Gastroesophageal sphincter (tissue), 4 donors: ENCODE measurements around the gene MYOM1. TPM values are rescaled to one million over a fixed set of nuclear protein-coding genes. Genes with fewer than 3 reads are reported as not detected.
"Not testable (repeated sequence)": the region's sequence is repeated elsewhere in the genome, so short reads cannot be mapped to it uniquely, and the experiment has no call there.

Experiments used
- ATAC-seq: fragments of 150-250 bp; one replicate; pipeline ENCODE4 v1.9.1; 2016; ENCODE audit warnings: mild to moderate bottlenecking, moderate library complexity
- H3K27ac ChIP-seq, 4 donors: fragments of 200-600 bp; sonication (generic) in 3 of 4; 1 replicate in 3 of 4; 2 replicates in 1 of 4; pipeline ENCODE4 v1.5.1; 2016 to 2019
- H3K27me3 ChIP-seq: fragments of 200-600 bp; sonication (generic); one replicate; pipeline ENCODE4 v1.5.1; 2019
- H3K36me3 ChIP-seq, 2 donors: fragments of 200-600 bp; sonication (generic); one replicate each; pipeline ENCODE4 v1.5.1; 2019; ENCODE audit warnings: control low read depth in 1 of 2
- H3K4me1 ChIP-seq, 3 donors: fragments of 200-600 bp; sonication (generic); 1 replicate in 2 of 3; 2 replicates in 1 of 3; pipeline ENCODE4 v1.5.1; 2016 to 2019; ENCODE audit warnings: control low read depth in 2 of 3
- H3K4me3 ChIP-seq, 2 donors: fragments of 200-600 bp; sonication (generic); one replicate each; pipeline ENCODE4 v1.5.1; 2019; ENCODE audit warnings: mild to moderate bottlenecking in 1 of 2, moderate library complexity in 1 of 2
- H3K9me3 ChIP-seq, 3 donors: fragments of 200-600 bp; sonication (generic); one replicate each; pipeline ENCODE4 v1.5.1; 2017 to 2019; ENCODE audit warnings: control low read depth in 2 of 3
- EP300 ChIP-seq: sonication (generic); formaldehyde crosslinking; IDR thresholded peaks from one replicate; pipeline ENCODE4 v1.6.1; 2017; ENCODE audit warnings: antibody characterized with exemption, mild to moderate bottlenecking
- POLR2A ChIP-seq, 2 donors: fragments of 450-650 bp; IDR thresholded peaks; one replicate each; pipeline ENCODE4 v1.6.1; 2017; ENCODE audit warnings: antibody characterized with exemption in 2 of 2, mild to moderate bottlenecking in 2 of 2, moderate library complexity in 1 of 2
- POLR2AphosphoS5 ChIP-seq: sonication (generic); formaldehyde crosslinking; IDR thresholded peaks from one replicate; pipeline ENCODE4 v1.6.1; 2017; ENCODE audit warnings: antibody characterized with exemption
- WGBS, 2 donors: methylation state at CpG; one replicate each; pipeline ENCODE4 v1.1.5; 2018; ENCODE audit warnings: low coverage in 1 of 2; 5-methylcytosine and 5-hydroxymethylcytosine counted together
- total RNA-seq, 4 donors: library from RNA; depleted of rRNA; stranded (reverse); fragments of >200 nt; gene quantifications; one replicate each; pipeline ENCODE4 v1.1.0, GENCODE V29; 2016
- TF ChIP-seq, protein P1 (sequence below), 4 experiments: fragments of 200-600 bp in 2 of 4; fragments of 450-650 bp in 2 of 4; sonication (generic) in 1 of 4; IDR thresholded peaks; one replicate each; pipeline ENCODE4 v1.5.1; 2017 to 2019; ENCODE audit warnings: antibody characterized with exemption in 4 of 4, mild to moderate bottlenecking in 2 of 4, moderate library complexity in 2 of 4

MYOM1 gene
- total RNA-seq, 4 donors from 2014 or later = 14.8 to 37.6 (median 24.6) TPM

DNA sequence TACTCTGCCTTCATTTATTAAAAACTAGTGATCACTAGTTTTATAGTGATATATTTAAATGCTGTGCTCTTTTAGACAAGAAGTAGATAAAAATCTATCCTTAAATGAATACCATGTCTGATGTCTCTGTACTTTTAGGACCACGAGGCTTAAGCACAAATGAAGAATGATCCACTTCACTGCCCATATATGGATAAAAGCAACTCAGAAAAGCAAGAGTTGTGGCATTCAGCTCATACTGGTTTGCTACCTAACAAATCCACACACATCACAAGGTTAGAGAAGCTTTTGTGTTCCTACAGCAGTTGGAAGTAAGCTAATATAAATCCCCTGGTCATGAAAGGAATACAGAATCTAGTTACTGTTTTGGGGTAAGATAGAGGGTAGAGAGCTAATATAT lies 134.2 kb downstream of the MYOM1 start:
- ATAC-seq = no peak
- Histone ChIP-seq H3K4me3 (no peak overlapping the region), H3K27ac (no peak overlapping the region), H3K27me3 (no peaks in the 10 kb centered on the region), H3K4me1 (no peaks in the 10 kb centered on the region), H3K9me3 (no peaks in the 10 kb centered on the region), H3K36me3 (peaks cover 0 to 38% of the 10 kb centered on the region in 2 donors)
- TF ChIP-seq EP300 (no peak), POLR2AphosphoS5 (no peak), POLR2A (IDR thresholded peaks at IDR 0.05) (no peak)
- TF ChIP-seq, protein P1, sequence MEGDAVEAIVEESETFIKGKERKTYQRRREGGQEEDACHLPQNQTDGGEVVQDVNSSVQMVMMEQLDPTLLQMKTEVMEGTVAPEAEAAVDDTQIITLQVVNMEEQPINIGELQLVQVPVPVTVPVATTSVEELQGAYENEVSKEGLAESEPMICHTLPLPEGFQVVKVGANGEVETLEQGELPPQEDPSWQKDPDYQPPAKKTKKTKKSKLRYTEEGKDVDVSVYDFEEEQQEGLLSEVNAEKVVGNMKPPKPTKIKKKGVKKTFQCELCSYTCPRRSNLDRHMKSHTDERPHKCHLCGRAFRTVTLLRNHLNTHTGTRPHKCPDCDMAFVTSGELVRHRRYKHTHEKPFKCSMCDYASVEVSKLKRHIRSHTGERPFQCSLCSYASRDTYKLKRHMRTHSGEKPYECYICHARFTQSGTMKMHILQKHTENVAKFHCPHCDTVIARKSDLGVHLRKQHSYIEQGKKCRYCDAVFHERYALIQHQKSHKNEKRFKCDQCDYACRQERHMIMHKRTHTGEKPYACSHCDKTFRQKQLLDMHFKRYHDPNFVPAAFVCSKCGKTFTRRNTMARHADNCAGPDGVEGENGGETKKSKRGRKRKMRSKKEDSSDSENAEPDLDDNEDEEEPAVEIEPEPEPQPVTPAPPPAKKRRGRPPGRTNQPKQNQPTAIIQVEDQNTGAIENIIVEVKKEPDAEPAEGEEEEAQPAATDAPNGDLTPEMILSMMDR (IDR thresholded peaks at IDR 0.05) = no peak
- WGBS, 2 donors = 45 to 50% methylated on average over 1 of the region's 1 CpG

DNA sequence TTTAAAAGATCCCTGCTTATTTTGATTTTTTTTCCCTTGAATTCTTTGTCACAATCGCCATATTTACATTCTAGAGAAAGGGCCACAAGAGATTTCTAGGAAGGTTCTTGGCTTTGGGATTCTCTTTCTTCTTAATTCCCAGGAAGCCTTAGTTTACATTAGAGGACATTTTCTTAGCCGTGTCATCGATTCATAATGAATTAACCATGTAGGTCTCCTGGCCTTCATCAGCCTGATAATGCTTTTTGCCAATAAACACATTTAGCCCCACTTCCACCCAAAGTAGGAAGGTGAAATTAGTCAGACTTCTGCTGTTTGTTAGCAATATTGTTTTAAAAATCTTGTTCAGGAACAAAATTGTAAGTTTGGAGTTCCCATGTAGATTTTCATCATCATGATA lies 135.6 kb downstream of the MYOM1 start:
- Histone ChIP-seq H3K36me3 (peaks cover 0 to 41% of the 10 kb centered on the region in 2 donors), H3K27me3 (no peaks in the 10 kb centered on the region), H3K27ac (no peak overlapping the region), H3K4me3 (no peak overlapping the region), H3K4me1 (no peaks in the 10 kb centered on the region), H3K9me3 (no peaks in the 10 kb centered on the region)
- no peak for ATAC-seq
- TF ChIP-seq EP300 = no peak
- no peak for TF ChIP-seq POLR2A (IDR thresholded peaks at IDR 0.05)
- WGBS, 2 donors = 29 to 47% methylated on average over 3 of the region's 3 CpGs

DNA sequence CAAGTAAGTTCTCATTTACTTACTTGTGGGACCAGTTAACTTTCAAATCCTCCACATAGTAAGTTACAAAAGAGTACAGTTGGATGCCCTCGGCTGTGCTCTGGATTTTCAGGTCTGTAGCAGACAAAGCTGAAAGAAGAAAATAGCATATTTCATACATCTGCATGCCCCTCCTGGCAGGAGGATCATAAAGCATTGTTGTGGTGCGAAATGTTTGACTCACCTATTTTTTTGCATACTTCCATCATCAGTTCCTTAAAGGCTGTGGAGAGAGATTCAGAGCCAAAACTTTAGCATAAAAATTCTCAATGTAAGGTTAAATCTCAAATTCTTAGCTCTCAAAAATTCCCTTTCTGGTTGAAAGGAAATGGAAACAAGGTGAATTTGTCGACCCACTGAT lies 136.0 kb downstream of the MYOM1 start:
- H3K27me3 ChIP-seq = no peaks in the 10 kb centered on the region
- H3K9me3 ChIP-seq = no peaks in the 10 kb centered on the region
- H3K36me3 ChIP-seq = peaks cover 0 to 45% of the 10 kb centered on the region in 2 donors
- no peak for ATAC-seq
- no peak overlapping the region for H3K4me3 ChIP-seq
- TF ChIP-seq POLR2A (IDR thresholded peaks at IDR 0.05) = no peak
- H3K27ac ChIP-seq = no peak overlapping the region
- 43 to 56% methylated on average over 2 to 3 of the region's 3 CpGs for WGBS, 2 donors
- H3K4me1 ChIP-seq = no peaks in the 10 kb centered on the region

DNA sequence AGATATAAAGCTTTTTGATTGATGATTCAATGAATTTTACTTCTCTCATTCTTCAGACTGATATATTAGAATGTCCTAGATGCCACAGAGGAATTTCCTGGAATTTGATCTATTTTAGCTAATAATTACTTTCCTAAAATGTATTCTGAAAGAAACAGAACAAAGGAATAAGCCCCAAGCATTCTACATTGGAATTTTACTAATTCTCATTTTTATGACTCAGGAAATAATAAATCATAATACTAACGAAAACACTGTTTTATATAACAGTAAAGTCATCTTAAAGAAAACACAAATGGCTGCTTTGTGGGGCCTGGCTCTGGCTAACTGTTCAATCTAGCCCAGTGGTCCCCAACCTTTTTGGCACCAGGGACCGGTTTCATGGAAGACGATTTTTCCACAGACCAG lies 138.2 kb downstream of the MYOM1 start:
- no peak for TF ChIP-seq POLR2A (IDR thresholded peaks at IDR 0.05)
- TF ChIP-seq, protein P1 (IDR thresholded peaks at IDR 0.05) = no peak
- TF ChIP-seq POLR2AphosphoS5 = no peak
- no peak for TF ChIP-seq EP300
- Histone ChIP-seq H3K9me3 (no peaks in the 10 kb centered on the region), H3K36me3 (peaks cover 0 to 55% of the 10 kb centered on the region in 2 donors), H3K27ac (no peak overlapping the region), H3K4me1 (no peaks in the 10 kb centered on the region), H3K27me3 (no peaks in the 10 kb centered on the region), H3K4me3 (no peak overlapping the region)
- ATAC-seq = no peak
- WGBS, 2 donors = 18 to 43% methylated on average over 2 to 3 of the region's 3 CpGs

DNA sequence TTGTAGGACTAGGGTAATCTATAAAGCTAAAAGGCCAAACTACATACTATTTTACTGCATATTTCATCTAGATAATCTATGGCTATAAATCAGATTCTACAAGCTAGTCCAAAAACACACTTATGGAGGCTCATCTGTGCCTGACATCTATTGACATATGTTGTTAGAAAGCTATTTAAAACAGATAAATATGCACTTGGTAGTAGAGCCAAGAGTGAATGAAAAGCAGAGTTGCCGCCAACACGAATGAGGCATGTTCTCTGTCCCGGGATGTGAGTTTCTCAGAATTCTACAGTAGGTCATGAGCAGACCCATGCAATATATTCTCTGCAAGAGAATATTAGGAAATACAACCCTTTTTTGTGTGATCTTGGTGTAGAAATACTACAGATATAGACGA lies 140.1 kb downstream of the MYOM1 start:
- H3K27me3 ChIP-seq = no peaks in the 10 kb centered on the region
- H3K4me1 ChIP-seq = no peaks in the 10 kb centered on the region
- H3K27ac ChIP-seq = no peak overlapping the region
- H3K36me3 ChIP-seq = peaks cover 0 to 67% of the 10 kb centered on the region in 2 donors
- no peak overlapping the region for H3K4me3 ChIP-seq
- no peak for ATAC-seq
- 76 to 78% methylated on average over 4 of the region's 4 CpGs for WGBS, 2 donors
- TF ChIP-seq EP300 (no peak), POLR2AphosphoS5 (no peak), POLR2A (IDR thresholded peaks at IDR 0.05) (no peak)
- TF ChIP-seq, protein P1 (IDR thresholded peaks at IDR 0.05) = no peak
- no peaks in the 10 kb centered on the region for H3K9me3 ChIP-seq

DNA sequence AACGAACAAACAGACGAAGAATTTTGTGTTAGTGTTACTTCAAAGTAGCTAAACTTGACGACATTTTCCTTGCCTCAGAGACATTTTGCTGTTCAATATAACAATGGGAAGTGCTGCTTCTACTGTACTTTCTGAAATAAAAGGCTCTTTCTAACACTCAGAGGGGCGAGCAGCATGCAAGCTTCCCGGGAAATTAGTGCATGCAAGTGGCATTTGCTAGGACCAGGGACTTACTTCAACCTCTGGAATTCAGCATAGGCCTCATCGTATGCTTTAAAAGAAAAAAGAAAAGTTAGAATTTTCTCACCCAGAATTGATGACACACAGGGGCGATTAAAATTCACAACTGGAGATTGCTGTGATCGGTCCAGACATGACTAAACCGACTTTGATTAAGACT lies 144.3 kb downstream of the MYOM1 start:
- H3K4me1 ChIP-seq = no peaks in the 10 kb centered on the region
- H3K36me3 ChIP-seq = peaks cover 0 to 77% of the 10 kb centered on the region in 2 donors
- H3K27ac ChIP-seq = no peak overlapping the region
- WGBS, 2 donors = 50 to 68% methylated on average over 7 to 9 of the region's 9 CpGs
- no peak for ATAC-seq
- TF ChIP-seq POLR2A (IDR thresholded peaks at IDR 0.05) = no peak
- no peak overlapping the region for H3K4me3 ChIP-seq
- no peaks in the 10 kb centered on the region for H3K9me3 ChIP-seq
- no peaks in the 10 kb centered on the region for H3K27me3 ChIP-seq

DNA sequence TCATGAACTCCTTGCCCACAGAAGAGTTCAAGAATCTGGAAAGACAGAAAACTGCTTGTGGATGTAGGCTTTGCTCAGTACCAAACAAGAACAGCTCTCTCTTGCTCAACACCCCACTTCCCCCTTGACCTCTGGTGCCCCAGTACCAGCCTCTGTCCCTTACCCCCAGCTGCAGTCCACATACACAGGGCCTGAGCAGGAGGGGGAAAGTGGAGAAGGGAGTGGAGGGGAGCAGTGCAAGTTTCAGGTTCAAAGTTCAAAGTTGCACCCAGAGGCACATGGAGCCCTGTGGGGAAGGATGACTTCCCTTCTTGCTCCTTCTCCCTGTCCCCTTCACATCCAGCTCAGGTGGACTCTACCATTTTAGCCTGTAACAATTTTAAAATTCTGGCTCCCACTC lies 145.7 kb downstream of the MYOM1 start:
- Histone ChIP-seq H3K27me3 (no peaks in the 10 kb centered on the region), H3K36me3 (peaks cover 0 to 76% of the 10 kb centered on the region in 2 donors), H3K4me1 (no peaks in the 10 kb centered on the region), H3K4me3 (no peak overlapping the region), H3K9me3 (no peaks in the 10 kb centered on the region), H3K27ac (no peak overlapping the region)
- no peak for TF ChIP-seq POLR2A (IDR thresholded peaks at IDR 0.05)
- no peak for TF ChIP-seq POLR2AphosphoS5
- TF ChIP-seq EP300 = no peak
- TF ChIP-seq, protein P1 (IDR thresholded peaks at IDR 0.05) = no peak
- ATAC-seq = peak; percentile 46

DNA sequence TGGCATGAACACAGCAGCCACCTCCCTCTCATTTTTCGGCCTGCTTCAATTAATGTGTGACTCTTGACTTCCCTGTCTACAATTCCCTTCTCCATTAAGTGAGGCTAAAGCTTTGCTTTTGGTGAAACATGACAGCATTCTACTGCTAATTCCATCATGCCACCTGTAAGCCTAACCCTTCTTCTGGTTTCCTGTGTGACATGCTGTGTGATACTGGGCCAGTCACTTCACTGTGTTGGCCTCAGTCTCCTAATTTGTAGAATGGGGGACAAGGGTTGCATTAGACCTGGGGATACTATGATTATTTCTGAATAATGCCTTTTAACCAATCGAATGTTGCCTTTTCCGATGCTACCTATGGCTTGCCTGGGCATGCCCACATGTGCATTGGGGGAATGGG lies 146.4 kb downstream of the MYOM1 start:
- not testable (repeated sequence) for ATAC-seq, H3K9me3 ChIP-seq, H3K27ac ChIP-seq, H3K4me3 ChIP-seq, H3K4me1 ChIP-seq, H3K27me3 ChIP-seq
- WGBS, 2 donors = 94% methylated on average over 3 of the region's 3 CpGs; no CpG with 5 or more reads in 1 of the 2 donors
- H3K36me3 ChIP-seq = peaks cover 0 to 69% of the 10 kb centered on the region in 2 donors
